Mammary epithelial cell (primary cell): ENCODE data around the gene GPR141.

ENCODE experiments used
- CTCF ChIP-seq, 2 donors: IDR thresholded peaks in 1 of 2; conservative IDR thresholded peaks in 1 of 2; 2 replicates each; pipeline ENCODE4 v1.5.1; 2011 to 2012; ENCODE audit warnings: inconsistent platforms in 2 of 2, low read length in 2 of 2, mild to moderate bottlenecking in 2 of 2, control low read depth in 1 of 2, low read depth in 1 of 2; ENCODE audit not compliant: insufficient read depth in 1 of 2; ENCODE audit errors: extremely low read depth in 1 of 2
- EZH2 ChIP-seq: IDR thresholded peaks from 2 replicates; pipeline ENCODE4 v1.6.1; 2012; ENCODE audit warnings: low read length, inconsistent platforms, borderline replicate concordance

- no peak for TF ChIP-seq CTCF (conservative IDR thresholded peaks at IDR 0.05 in 1 of 2, IDR thresholded peaks at IDR 0.05 in 1 of 2; ENCODE audit: extremely low read depth in 1 of 2, insufficient read depth in 1 of 2, low read depth in 1 of 2, low read length in 2 of 2)
- TF ChIP-seq EZH2: no peak
Measured at GRCh38 chr7:37714606-37715005, 31.0 kb downstream of the GPR141 start.
